T-helper 17 cell (primary cell): Measurements from ENCODE around the gene OSCAR. TPM values are rescaled to one million over a fixed set of nuclear protein-coding genes. Genes with fewer than 3 reads are reported as not detected.

Experiments used
- ATAC-seq: fragments of 150-1000 bp; cut with Tn5 transposase; 2 replicates; pipeline ENCODE4 v1.10.0; 2021; ENCODE audit warnings: mild to moderate bottlenecking, moderate library complexity
- DNase-seq, 3 donors: peaks; one replicate each; pipeline versions ENCODE4 v3.0.0 to v3.0.0-alpha.2; 2020 to 2021
- H3K9me3 ChIP-seq: one replicate; pipeline ENCODE4 v1.7.0; 2013; ENCODE audit warnings: low read length, mild to moderate bottlenecking; ENCODE audit not compliant: control insufficient read depth, poor library complexity, severe bottlenecking
- H3K27ac Mint-ChIP-seq: one replicate; pipeline ENCODE4 v1.8.0; 2022; ENCODE audit warnings: mild to moderate bottlenecking, moderate library complexity, mixed read lengths
- H3K27me3 Mint-ChIP-seq: one replicate; pipeline ENCODE4 v1.8.0; 2022; ENCODE audit warnings: mixed read lengths
- H3K36me3 Mint-ChIP-seq: one replicate; pipeline ENCODE4 v1.8.0; 2022; ENCODE audit warnings: low read depth, mixed read lengths
- H3K4me1 Mint-ChIP-seq: one replicate; pipeline ENCODE4 v1.8.0; 2022; ENCODE audit warnings: mild to moderate bottlenecking, mixed read lengths
- H3K4me3 Mint-ChIP-seq: one replicate; pipeline ENCODE4 v1.8.0; 2022; ENCODE audit warnings: mild to moderate bottlenecking, moderate library complexity, mixed read lengths
- total RNA-seq, 4 donors: library from RNA in 2 of 4; stranded (reverse) in 2 of 4; gene quantifications; one replicate each; pipeline ENCODE4 v1.2.3 and lab custom pipeline; 2022 to 2026

OSCAR gene
- total RNA-seq, 2 donors from 2014 or later = 0.83 to 2.5 TPM

DNA sequence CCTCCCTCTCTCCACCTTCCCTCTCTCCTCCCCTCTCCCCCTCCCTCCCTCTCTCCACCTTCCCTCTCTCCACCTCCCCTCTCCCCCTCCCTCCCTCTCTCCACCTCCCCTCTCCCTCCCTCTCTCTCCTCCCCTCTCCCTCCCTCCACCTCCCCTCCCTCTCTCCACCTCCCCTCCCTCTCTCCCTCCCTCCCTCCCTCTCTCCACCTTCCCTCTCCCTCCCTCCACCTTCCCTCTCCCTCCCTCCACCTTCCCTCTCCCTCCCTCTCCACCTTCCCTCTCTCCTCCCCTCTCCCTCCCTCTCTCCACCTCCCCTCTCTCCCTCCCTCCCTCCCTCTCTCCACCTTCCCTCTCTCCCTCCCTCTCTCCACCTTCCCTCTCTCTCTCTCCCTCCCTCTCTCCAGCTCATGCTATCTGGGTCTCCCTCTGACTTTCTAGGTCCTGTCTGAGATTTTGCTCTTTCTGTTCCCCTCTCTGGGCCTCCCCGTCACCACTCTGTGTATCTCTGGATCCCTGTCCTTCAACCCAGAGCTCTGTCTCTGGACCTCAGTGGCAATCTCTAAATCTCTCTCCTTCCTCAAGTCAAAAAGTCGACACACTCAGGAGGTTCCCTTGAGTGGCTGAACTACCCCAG lies 33.5 kb upstream of the OSCAR start:
- no peak for ATAC-seq
- H3K4me3 Mint-ChIP-seq = peak overlapping the region; percentile 63
- no peaks in the 10 kb centered on the region for H3K27me3 Mint-ChIP-seq
- H3K36me3 Mint-ChIP-seq = no peaks in the 10 kb centered on the region
- H3K27ac Mint-ChIP-seq = peak overlapping the region; percentile 87
- no peaks in the 10 kb centered on the region for H3K9me3 ChIP-seq
- H3K4me1 Mint-ChIP-seq = peaks cover 15% of the 10 kb centered on the region
- DNase-seq = no peak

- H3K9me3 ChIP-seq = no peaks in the 10 kb centered on the region
- Mint-ChIP-seq H3K27me3 (no peaks in the 10 kb centered on the region), H3K4me3 (no peak overlapping the region), H3K36me3 (no peaks in the 10 kb centered on the region), H3K27ac (peak overlapping the region; percentile 87), H3K4me1 (peaks cover 9% of the 10 kb centered on the region)
- DNase-seq (no peak), ATAC-seq (no peak)
Measured at GRCh38 chr19:54133312-54133956, 32.8 kb upstream of the OSCAR start.

DNA sequence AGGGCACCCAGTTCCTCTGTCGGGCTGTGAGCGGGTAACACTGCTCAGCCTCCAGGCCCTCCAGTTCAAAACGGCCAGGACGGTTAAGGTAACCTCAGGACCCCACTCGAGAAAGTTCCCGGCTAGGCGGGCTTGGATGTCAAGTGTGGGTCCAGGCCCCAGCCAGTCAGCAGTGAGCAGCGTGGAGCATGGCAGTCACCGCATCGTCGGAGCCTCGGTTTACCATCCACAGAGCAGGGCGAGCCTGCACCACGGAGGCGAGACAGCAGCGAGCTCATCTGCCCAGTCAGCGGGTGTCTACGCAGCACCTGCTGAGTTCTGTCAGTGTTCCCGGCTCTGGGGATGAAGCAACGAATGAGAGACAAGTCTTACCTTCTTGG lies 29.0 kb upstream of the OSCAR start:
- ATAC-seq = no peak
- no peaks in the 10 kb centered on the region for H3K36me3 Mint-ChIP-seq
- H3K27me3 Mint-ChIP-seq = no peaks in the 10 kb centered on the region
- no peak overlapping the region for H3K27ac Mint-ChIP-seq
- no peaks in the 10 kb centered on the region for H3K4me1 Mint-ChIP-seq
- H3K9me3 ChIP-seq = no peaks in the 10 kb centered on the region
- no peak for DNase-seq
- H3K4me3 Mint-ChIP-seq = no peak overlapping the region

DNA sequence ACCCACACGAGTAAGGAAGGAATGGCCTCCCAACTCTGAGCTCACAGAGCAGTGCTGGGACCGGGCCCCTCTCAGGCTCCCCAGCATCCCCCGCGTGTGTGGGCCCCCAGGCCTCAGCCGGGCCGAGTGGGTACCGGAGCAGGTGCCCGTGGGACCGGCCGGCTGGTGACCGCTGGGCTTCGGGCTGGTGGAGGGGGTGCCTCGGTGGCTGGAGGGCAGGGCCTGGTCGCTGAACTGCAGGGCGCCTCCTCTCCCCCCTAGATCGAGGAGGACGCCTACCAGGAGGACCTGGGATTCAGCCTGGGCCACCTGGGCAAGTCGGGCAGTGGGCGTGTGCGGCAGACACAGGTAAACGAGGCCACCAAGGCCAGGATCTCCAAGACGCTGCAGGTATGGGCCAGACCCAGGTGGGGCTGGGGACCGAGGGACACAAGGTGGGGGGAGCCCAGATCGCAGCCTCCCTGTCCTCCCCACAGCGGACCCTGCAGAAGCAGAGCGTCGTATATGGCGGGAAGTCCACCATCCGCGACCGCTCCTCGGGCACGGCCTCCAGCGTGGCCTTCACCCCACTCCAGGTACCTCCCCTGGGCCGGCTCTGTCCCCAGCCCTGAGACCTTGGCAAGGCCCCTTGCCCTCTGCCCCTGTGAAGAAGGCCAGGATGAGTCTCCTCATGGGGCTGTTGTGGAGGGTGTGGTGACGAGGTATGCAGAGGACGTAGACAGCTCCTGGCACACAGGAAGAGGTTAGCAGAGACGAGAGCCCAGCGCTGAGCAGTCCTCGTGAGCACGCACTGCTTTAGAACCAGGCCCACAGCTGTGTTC lies 28.4 kb upstream of the OSCAR start:
- H3K27ac Mint-ChIP-seq = no peak overlapping the region
- ATAC-seq = no peak

GRCh38 chr19:54128441-54128725 lies 27.8 kb upstream of the OSCAR start:
- no peaks in the 10 kb centered on the region for H3K9me3 ChIP-seq
- no peak overlapping the region for H3K4me3 Mint-ChIP-seq
- no peak overlapping the region for H3K27ac Mint-ChIP-seq
- DNase-seq (no peak), ATAC-seq (no peak)
- no peaks in the 10 kb centered on the region for H3K27me3 Mint-ChIP-seq
- no peaks in the 10 kb centered on the region for H3K36me3 Mint-ChIP-seq
- H3K4me1 Mint-ChIP-seq = no peaks in the 10 kb centered on the region

More for the DNA sequence above, 28.4 kb upstream of the OSCAR start:
- Mint-ChIP-seq H3K27me3 (no peaks in the 10 kb centered on the region), H3K36me3 (no peaks in the 10 kb centered on the region), H3K4me3 (no peak overlapping the region), H3K4me1 (no peaks in the 10 kb centered on the region)
- H3K9me3 ChIP-seq = no peaks in the 10 kb centered on the region
- no peak for DNase-seq

DNA sequence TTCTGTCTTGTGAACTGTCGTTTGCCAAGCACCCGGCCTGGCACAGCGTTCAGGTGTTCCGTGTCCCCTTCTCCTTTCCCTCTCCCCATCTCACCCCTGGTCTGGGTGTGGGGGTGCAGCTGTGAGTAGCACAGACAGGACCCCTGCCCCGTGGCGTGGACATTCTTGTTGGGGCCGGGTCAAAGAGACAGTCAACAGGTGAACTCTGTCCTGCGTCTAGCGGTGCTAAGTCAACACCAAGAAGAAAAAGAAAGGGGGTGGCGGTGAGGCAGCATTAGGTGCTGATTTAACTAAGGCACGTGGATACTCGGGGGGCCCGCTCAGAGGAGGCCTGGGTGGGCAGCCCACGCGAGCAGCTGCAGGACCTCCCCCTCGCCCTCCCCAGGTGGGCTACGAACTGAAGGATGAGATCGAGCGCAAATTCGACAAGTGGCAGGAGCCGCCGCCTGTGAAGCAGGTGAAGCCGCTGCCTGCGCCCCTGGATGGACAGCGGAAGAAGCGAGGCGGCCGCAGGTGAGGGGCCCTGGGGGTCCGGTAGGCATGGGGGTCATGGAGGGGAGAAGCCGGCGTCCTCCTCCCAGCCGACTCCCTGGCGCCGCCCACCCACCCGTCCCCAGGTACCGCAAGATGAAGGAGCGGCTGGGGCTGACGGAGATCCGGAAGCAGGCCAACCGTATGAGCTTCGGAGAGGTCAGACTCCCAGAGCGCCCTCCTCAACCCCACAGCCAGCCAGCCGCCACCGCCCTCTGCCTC lies 27.3 kb upstream of the OSCAR start:
- no peaks in the 10 kb centered on the region for H3K9me3 ChIP-seq
- Mint-ChIP-seq H3K27ac (no peak overlapping the region), H3K4me3 (no peak overlapping the region), H3K36me3 (no peaks in the 10 kb centered on the region), H3K4me1 (no peaks in the 10 kb centered on the region), H3K27me3 (no peaks in the 10 kb centered on the region)
- no peak for DNase-seq
- ATAC-seq = no peak

GRCh38 chr19:54125713-54126112 lies 25.1 kb upstream of the OSCAR start:
- no peak for DNase-seq
- H3K4me1 Mint-ChIP-seq = no peaks in the 10 kb centered on the region
- no peak overlapping the region for H3K27ac Mint-ChIP-seq
- H3K36me3 Mint-ChIP-seq = peaks cover 4% of the 10 kb centered on the region
- no peaks in the 10 kb centered on the region for H3K27me3 Mint-ChIP-seq
- H3K4me3 Mint-ChIP-seq = no peak overlapping the region
- no peaks in the 10 kb centered on the region for H3K9me3 ChIP-seq
- no peak for ATAC-seq

- ATAC-seq (no peak), DNase-seq (no peak)
- no peak overlapping the region for H3K27ac Mint-ChIP-seq
- H3K9me3 ChIP-seq = no peaks in the 10 kb centered on the region
- H3K27me3 Mint-ChIP-seq = no peaks in the 10 kb centered on the region
- no peak overlapping the region for H3K4me3 Mint-ChIP-seq
- H3K36me3 Mint-ChIP-seq = peaks cover 4% of the 10 kb centered on the region
- peaks cover 2% of the 10 kb centered on the region for H3K4me1 Mint-ChIP-seq
Measured at GRCh38 chr19:54124393-54124792, 23.8 kb upstream of the OSCAR start.

DNA sequence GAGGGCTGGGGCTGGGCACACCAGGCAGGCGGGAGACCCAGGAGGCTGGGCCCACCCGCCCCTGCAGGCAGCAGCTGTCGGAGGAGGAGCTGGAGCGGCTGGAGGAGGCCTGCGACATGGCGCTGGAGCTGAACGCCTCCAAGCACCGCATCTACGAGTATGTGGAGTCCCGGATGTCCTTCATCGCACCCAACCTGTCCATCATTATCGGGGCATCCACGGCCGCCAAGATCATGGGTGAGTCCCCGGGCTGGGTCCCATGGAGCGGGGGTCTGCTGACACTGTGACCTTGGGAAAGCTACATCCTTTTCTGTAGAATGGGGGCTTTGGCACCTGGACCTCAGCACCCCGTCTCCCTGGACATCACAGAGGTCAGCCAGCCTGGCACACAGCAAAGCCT lies 23.1 kb upstream of the OSCAR start:
- ATAC-seq = no peak
- Mint-ChIP-seq H3K4me3 (no peak overlapping the region), H3K36me3 (peaks cover 4% of the 10 kb centered on the region), H3K27ac (no peak overlapping the region), H3K4me1 (peaks cover 2% of the 10 kb centered on the region), H3K27me3 (no peaks in the 10 kb centered on the region)
- no peak for DNase-seq
- H3K9me3 ChIP-seq = no peaks in the 10 kb centered on the region

GRCh38 chr19:54121259-54121658 lies 20.7 kb upstream of the OSCAR start:
- no peak overlapping the region for H3K27ac Mint-ChIP-seq
- peaks cover 4% of the 10 kb centered on the region for H3K36me3 Mint-ChIP-seq
- H3K27me3 Mint-ChIP-seq = no peaks in the 10 kb centered on the region
- DNase-seq = no peak
- no peak overlapping the region for H3K4me3 Mint-ChIP-seq
- no peaks in the 10 kb centered on the region for H3K9me3 ChIP-seq
- no peak for ATAC-seq
- H3K4me1 Mint-ChIP-seq = peaks cover 10% of the 10 kb centered on the region

- ATAC-seq (peak; percentile 92), DNase-seq (peak; percentile 77 to 88 (median 83))
- Mint-ChIP-seq H3K36me3 (peaks cover 4% of the 10 kb centered on the region), H3K27ac (peak within 1 kb of the TSS; percentile 96), H3K4me3 (peak within 1 kb of the TSS; percentile 97), H3K4me1 (peaks cover 30% of the 10 kb centered on the region), H3K27me3 (no peaks in the 10 kb centered on the region)
- no peaks in the 10 kb centered on the region for H3K9me3 ChIP-seq
Measured at GRCh38 chr19:54115109-54116063, 14.8 kb upstream of the OSCAR start, which contains the start of the genes PRPF31 and TFPT. TSS of gene PRPF31 (plus strand) at chr19:54115754. CDS start at chr19:54118279, 2,525 bp downstream. TSS of gene TFPT (minus strand) at chr19:54115657. CDS start at chr19:54115269, 388 bp downstream.

- peak overlapping the region; percentile 97 for H3K4me3 Mint-ChIP-seq
- peak; percentile 24 for ATAC-seq
- DNase-seq = peak in 2 of 3 donors; percentile 30 to 40
- H3K9me3 ChIP-seq = no peaks in the 10 kb centered on the region
- H3K27ac Mint-ChIP-seq = peak overlapping the region; percentile 96
- peaks cover 27% of the 10 kb centered on the region for H3K4me1 Mint-ChIP-seq
- peaks cover 4% of the 10 kb centered on the region for H3K36me3 Mint-ChIP-seq
- H3K27me3 Mint-ChIP-seq = no peaks in the 10 kb centered on the region
Measured at GRCh38 chr19:54114340-54115108, 13.9 kb upstream of the OSCAR start.
